SJSA1 (cell line): ENCODE results near the gene MGAT5. TPM values are rescaled to one million over a fixed set of nuclear protein-coding genes. Genes with fewer than 3 reads are reported as not detected.

Source experiments
- DNase-seq, 2 experiments: peaks; one replicate each; pipeline ENCODE4 v3.0.0-alpha.2; 2015 to 2020; ENCODE audit warnings: low spot score in 2 of 2, low read depth in 1 of 2
- H3K27ac ChIP-seq: fragments of 250-450 bp; sonication (Bioruptor Pico); 2 replicates; pipeline ENCODE4 v1.5.1; 2020; ENCODE audit warnings: mild to moderate bottlenecking, moderate library complexity
- H3K27me3 ChIP-seq: fragments of 250-450 bp; sonication (Bioruptor Pico); replicated peaks from 2 replicates; pipeline ENCODE4 v1.5.1; 2020; ENCODE audit warnings: mild to moderate bottlenecking, moderate library complexity
- H3K36me3 ChIP-seq: fragments of 250-450 bp; sonication (Bioruptor Pico); 2 replicates; pipeline ENCODE4 v1.5.1; 2020; ENCODE audit warnings: mild to moderate bottlenecking
- H3K4me1 ChIP-seq: fragments of 250-450 bp; sonication (Bioruptor Pico); replicated peaks from 2 replicates; pipeline ENCODE4 v1.6.1; 2021; ENCODE audit warnings: mild to moderate bottlenecking
- H3K4me3 ChIP-seq: fragments of 250-450 bp; sonication (Bioruptor Pico); 2 replicates; pipeline ENCODE4 v1.5.1; 2020; ENCODE audit warnings: mild to moderate bottlenecking
- H3K9me3 ChIP-seq: fragments of 250-450 bp; sonication (Bioruptor Pico); replicated peaks from 2 replicates; pipeline ENCODE4 v1.5.1; 2020; ENCODE audit warnings: mild to moderate bottlenecking
- total RNA-seq: library from RNA; depleted of rRNA; stranded (reverse); fragments of >200 nt; shearing (Covaris generic); gene quantifications from 2 replicates; pipeline ENCODE4 v1.2.3, GENCODE V29; 2014

MGAT5 gene
- total RNA-seq, 1 experiment from 2014 or later: 30.4 TPM

GRCh38 chr2:134379293-134379692 is 125.4 kb downstream of the MGAT5 start:
- no peaks in the 10 kb centered on the region for H3K36me3 ChIP-seq
- no peaks in the 10 kb centered on the region for H3K27me3 ChIP-seq
- no peaks in the 10 kb centered on the region for H3K4me1 ChIP-seq
- no peak for DNase-seq
- no peaks in the 10 kb centered on the region; the same call in 1 of the 2 replicates for H3K9me3 ChIP-seq
- H3K4me3 ChIP-seq: no peak overlapping the region
- no peak overlapping the region for H3K27ac ChIP-seq

- DNase-seq: no peak
- Histone ChIP-seq H3K27ac (no peak overlapping the region), H3K4me3 (no peak overlapping the region), H3K9me3 (no peaks in the 10 kb centered on the region; the same call in 1 of the 2 replicates), H3K36me3 (no peaks in the 10 kb centered on the region), H3K4me1 (no peaks in the 10 kb centered on the region), H3K27me3 (no peaks in the 10 kb centered on the region)
Measured at GRCh38 chr2:134379722-134380121, 125.8 kb downstream of the MGAT5 start.

GRCh38 chr2:134381141-134381540 is 127.3 kb downstream of the MGAT5 start:
- Histone ChIP-seq H3K36me3 (no peaks in the 10 kb centered on the region), H3K4me1 (no peaks in the 10 kb centered on the region), H3K4me3 (no peak overlapping the region), H3K27me3 (no peaks in the 10 kb centered on the region), H3K9me3 (no peaks in the 10 kb centered on the region), H3K27ac (no peak overlapping the region)
- no peak for DNase-seq

GRCh38 chr2:134384131-134384530 is 130.3 kb downstream of the MGAT5 start:
- H3K27ac ChIP-seq: no peak overlapping the region
- no peak overlapping the region for H3K4me3 ChIP-seq
- no peaks in the 10 kb centered on the region for H3K36me3 ChIP-seq
- H3K9me3 ChIP-seq: no peaks in the 10 kb centered on the region
- H3K4me1 ChIP-seq: no peaks in the 10 kb centered on the region
- no peaks in the 10 kb centered on the region for H3K27me3 ChIP-seq
- no peak for DNase-seq

GRCh38 chr2:134385195-134385594 is 131.3 kb downstream of the MGAT5 start:
- Histone ChIP-seq H3K4me3 (no peak overlapping the region), H3K27me3 (no peaks in the 10 kb centered on the region), H3K4me1 (no peaks in the 10 kb centered on the region), H3K36me3 (no peaks in the 10 kb centered on the region), H3K27ac (no peak overlapping the region), H3K9me3 (no peaks in the 10 kb centered on the region)
- no peak for DNase-seq

- no peak for DNase-seq
- Histone ChIP-seq H3K27ac (no peak overlapping the region), H3K9me3 (no peaks in the 10 kb centered on the region), H3K36me3 (no peaks in the 10 kb centered on the region), H3K4me1 (no peaks in the 10 kb centered on the region), H3K4me3 (no peak overlapping the region), H3K27me3 (no peaks in the 10 kb centered on the region)
Measured at GRCh38 chr2:134386310-134386709, 132.4 kb downstream of the MGAT5 start.

- Histone ChIP-seq H3K9me3 (no peaks in the 10 kb centered on the region), H3K4me1 (no peaks in the 10 kb centered on the region), H3K36me3 (no peaks in the 10 kb centered on the region), H3K27ac (no peak overlapping the region), H3K4me3 (no peak overlapping the region), H3K27me3 (no peaks in the 10 kb centered on the region)
- DNase-seq: no peak
Measured at GRCh38 chr2:134389381-134389780, 135.5 kb downstream of the MGAT5 start.

GRCh38 chr2:134391751-134392160 is 137.9 kb downstream of the MGAT5 start:
- Histone ChIP-seq H3K27me3 (no peaks in the 10 kb centered on the region), H3K36me3 (no peaks in the 10 kb centered on the region), H3K4me1 (no peaks in the 10 kb centered on the region), H3K9me3 (no peaks in the 10 kb centered on the region), H3K27ac (no peak overlapping the region), H3K4me3 (no peak overlapping the region)
- DNase-seq: no peak

GRCh38 chr2:134392442-134393074 is 138.7 kb downstream of the MGAT5 start:
- no peak overlapping the region for H3K4me3 ChIP-seq
- no peaks in the 10 kb centered on the region for H3K27me3 ChIP-seq
- H3K36me3 ChIP-seq: no peaks in the 10 kb centered on the region
- no peak for DNase-seq
- H3K9me3 ChIP-seq: no peaks in the 10 kb centered on the region
- no peak overlapping the region for H3K27ac ChIP-seq
- H3K4me1 ChIP-seq: peaks cover under 1% of the 10 kb centered on the region

GRCh38 chr2:134393075-134393461 is 139.2 kb downstream of the MGAT5 start:
- no peak for DNase-seq
- H3K4me3 ChIP-seq: no peak overlapping the region

GRCh38 chr2:134395779-134396178 is 141.9 kb downstream of the MGAT5 start:
- DNase-seq: no peak
- Histone ChIP-seq H3K27me3 (no peaks in the 10 kb centered on the region), H3K4me3 (no peak overlapping the region), H3K27ac (no peak overlapping the region), H3K4me1 (peaks cover 17% of the 10 kb centered on the region), H3K9me3 (no peaks in the 10 kb centered on the region), H3K36me3 (no peaks in the 10 kb centered on the region)

More at GRCh38 chr2:134393075-134393461, 139.2 kb downstream of the MGAT5 start:
- no peaks in the 10 kb centered on the region for H3K36me3 ChIP-seq
- no peaks in the 10 kb centered on the region for H3K9me3 ChIP-seq
- H3K27ac ChIP-seq: no peak overlapping the region
- peaks cover 5% of the 10 kb centered on the region for H3K4me1 ChIP-seq
- H3K27me3 ChIP-seq: no peaks in the 10 kb centered on the region

- Histone ChIP-seq H3K27me3 (no peaks in the 10 kb centered on the region), H3K27ac (no peak overlapping the region), H3K9me3 (no peaks in the 10 kb centered on the region), H3K4me3 (no peak overlapping the region), H3K36me3 (no peaks in the 10 kb centered on the region), H3K4me1 (peaks cover 17% of the 10 kb centered on the region)
- DNase-seq: no peak
Measured at GRCh38 chr2:134396493-134396892, 142.6 kb downstream of the MGAT5 start.

- peaks cover 17% of the 10 kb centered on the region for H3K4me1 ChIP-seq
- H3K27ac ChIP-seq: no peak overlapping the region
- H3K4me3 ChIP-seq: no peak overlapping the region
Measured at GRCh38 chr2:134397146-134397896, 143.4 kb downstream of the MGAT5 start.

GRCh38 chr2:134398300-134398699 is 144.4 kb downstream of the MGAT5 start:
- no peaks in the 10 kb centered on the region for H3K36me3 ChIP-seq
- H3K27ac ChIP-seq: no peak overlapping the region; the same call in 1 of the 2 replicates
- peaks cover 17% of the 10 kb centered on the region for H3K4me1 ChIP-seq
- H3K9me3 ChIP-seq: no peaks in the 10 kb centered on the region
- DNase-seq: peak; percentile 34 to 48
- no peaks in the 10 kb centered on the region for H3K27me3 ChIP-seq
- H3K4me3 ChIP-seq: no peak overlapping the region

More at GRCh38 chr2:134397146-134397896, 143.4 kb downstream of the MGAT5 start:
- no peaks in the 10 kb centered on the region for H3K9me3 ChIP-seq
- H3K36me3 ChIP-seq: no peaks in the 10 kb centered on the region
- DNase-seq: no peak
- H3K27me3 ChIP-seq: no peaks in the 10 kb centered on the region
